ENCODE data around the gene MFAP1. TPM values are rescaled to one million over a fixed set of nuclear protein-coding genes. Genes with fewer than 3 reads are reported as not detected.

The MFAP1 gene
- total RNA-seq, 4 donors from 2014 or later = 14.5 to 21.6 (median 18.4) TPM

DNA sequence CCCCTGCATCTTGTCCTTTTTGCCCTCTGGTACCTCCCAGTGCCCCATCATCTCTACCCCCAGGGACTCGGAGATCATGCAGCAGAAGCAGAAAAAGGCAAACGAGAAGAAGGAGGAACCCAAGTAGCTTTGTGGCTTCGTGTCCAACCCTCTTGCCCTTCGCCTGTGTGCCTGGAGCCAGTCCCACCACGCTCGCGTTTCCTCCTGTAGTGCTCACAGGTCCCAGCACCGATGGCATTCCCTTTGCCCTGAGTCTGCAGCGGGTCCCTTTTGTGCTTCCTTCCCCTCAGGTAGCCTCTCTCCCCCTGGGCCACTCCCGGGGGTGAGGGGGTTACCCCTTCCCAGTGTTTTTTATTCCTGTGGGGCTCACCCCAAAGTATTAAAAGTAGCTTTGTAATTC is 30.8 kb downstream of the MFAP1 start:
- Histone ChIP-seq H3K27me3 (no peaks in the 10 kb centered on the region), H3K27ac (peak overlapping the region; percentile 96 to 98 (median 96)), H3K9me3 (no peaks in the 10 kb centered on the region), H3K4me1 (peaks cover 29 to 64% (median 32%) of the 10 kb centered on the region in 3 donors), H3K4me3 (peak overlapping the region; percentile 73 to 86 (median 82)), H3K36me3 (peaks cover 32 to 50% (median 33%) of the 10 kb centered on the region in 3 donors)
- intact Hi-C loops (cut with DNase I) = no loop called here
- DNase-seq = no peak
- WGBS, 2 donors = 79 to 88% methylated on average over 8 to 10 of the region's 10 CpGs
- TF ChIP-seq POLR2A (IDR thresholded peaks at IDR 0.05) = no peak
- TF ChIP-seq, protein P1, sequence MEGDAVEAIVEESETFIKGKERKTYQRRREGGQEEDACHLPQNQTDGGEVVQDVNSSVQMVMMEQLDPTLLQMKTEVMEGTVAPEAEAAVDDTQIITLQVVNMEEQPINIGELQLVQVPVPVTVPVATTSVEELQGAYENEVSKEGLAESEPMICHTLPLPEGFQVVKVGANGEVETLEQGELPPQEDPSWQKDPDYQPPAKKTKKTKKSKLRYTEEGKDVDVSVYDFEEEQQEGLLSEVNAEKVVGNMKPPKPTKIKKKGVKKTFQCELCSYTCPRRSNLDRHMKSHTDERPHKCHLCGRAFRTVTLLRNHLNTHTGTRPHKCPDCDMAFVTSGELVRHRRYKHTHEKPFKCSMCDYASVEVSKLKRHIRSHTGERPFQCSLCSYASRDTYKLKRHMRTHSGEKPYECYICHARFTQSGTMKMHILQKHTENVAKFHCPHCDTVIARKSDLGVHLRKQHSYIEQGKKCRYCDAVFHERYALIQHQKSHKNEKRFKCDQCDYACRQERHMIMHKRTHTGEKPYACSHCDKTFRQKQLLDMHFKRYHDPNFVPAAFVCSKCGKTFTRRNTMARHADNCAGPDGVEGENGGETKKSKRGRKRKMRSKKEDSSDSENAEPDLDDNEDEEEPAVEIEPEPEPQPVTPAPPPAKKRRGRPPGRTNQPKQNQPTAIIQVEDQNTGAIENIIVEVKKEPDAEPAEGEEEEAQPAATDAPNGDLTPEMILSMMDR (IDR thresholded peaks at IDR 0.05) = no peak

DNA sequence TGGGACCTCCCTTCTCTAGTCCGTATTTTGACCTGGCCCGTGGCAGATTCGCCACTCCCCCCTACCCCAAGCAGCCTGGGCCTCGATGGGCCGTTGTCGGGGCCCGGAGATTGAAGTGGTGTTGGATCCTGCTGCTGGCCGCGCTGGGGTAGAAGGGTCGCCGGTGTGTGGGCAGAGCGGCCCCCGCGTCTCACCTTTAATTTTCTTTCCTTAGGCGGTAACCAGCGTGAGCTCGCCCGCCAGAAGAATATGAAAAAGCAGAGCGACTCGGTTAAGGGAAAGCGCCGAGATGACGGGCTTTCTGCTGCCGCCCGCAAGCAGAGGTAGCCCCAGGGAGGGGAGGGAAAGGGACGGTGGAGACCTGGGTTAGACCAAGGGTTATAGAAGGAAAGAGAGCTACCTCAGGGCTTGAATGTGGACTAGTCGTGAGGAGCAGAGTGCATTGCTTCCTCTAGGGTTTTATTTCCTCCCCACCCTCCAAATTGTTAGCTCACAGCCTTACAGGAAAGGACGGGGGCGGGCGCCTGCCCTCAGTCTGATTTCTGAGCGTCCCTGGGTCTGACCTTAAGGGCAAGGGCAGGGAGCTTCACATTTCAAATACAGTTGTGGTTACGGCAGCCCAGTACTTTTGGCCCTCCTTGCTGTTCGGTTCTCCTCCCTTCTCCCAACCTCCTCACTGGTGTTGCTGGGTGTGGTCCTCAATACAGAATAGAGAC is 31.6 kb downstream of the MFAP1 start:
- Histone ChIP-seq H3K27ac (peak overlapping the region; percentile 96 to 98 (median 96)), H3K27me3 (no peaks in the 10 kb centered on the region), H3K4me1 (peaks cover 22 to 57% (median 25%) of the 10 kb centered on the region in 3 donors), H3K4me3 (peak overlapping the region; percentile 73 to 86 (median 82)), H3K9me3 (no peaks in the 10 kb centered on the region), H3K36me3 (peaks cover 32 to 46% (median 33%) of the 10 kb centered on the region in 3 donors)
- WGBS, 2 donors = 2 to 3% methylated on average over 8 to 28 of the region's 33 CpGs
- DNase-seq = no peak
- TF ChIP-seq, protein P1 (IDR thresholded peaks at IDR 0.05) = peak in 2 of 6 experiments; percentile 10 to 31
- TF ChIP-seq POLR2A (IDR thresholded peaks at IDR 0.05) = no peak
- intact Hi-C loops (cut with DNase I) = no loop called here

DNA sequence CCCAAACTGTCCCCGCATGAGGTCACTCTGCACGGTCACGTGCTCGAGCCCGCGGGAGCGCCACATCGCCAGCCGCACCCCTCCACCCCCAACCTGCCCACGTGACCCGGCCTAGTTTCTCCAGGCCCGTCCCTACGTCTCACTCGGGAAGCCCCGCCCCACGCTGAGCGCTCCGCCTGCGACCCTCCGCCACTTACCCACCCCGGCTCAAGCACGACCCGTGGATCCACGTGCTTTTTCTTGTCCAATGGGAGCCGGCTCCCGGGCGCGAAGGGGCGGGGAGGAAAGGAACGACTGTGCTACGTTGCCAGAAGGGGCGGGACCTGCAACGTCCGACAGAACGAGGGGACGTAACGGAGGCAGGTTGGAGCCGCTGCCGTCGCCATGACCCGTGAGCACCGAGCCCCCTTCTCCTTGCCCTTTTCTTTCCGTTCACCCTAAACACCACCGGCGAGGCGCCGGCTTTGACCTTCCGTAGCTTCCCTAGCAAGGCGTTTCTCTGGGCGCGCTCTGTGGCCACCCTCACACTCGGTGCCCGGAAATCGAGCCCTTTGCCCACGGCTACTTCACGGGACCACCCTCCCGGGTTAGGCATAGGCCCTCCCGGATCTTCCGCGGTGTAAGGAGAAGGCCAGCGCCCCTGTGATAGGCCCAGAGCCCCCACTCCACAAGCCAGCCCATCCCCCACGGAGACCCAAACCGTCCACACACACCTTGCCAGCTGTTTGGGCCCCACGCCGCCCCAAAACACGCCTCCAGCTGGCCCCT is 32.3 kb downstream of the MFAP1 start, which contains the start of gene SERF2:
Gene SERF2, plus strand, starts transcription at position 328 of the 768 bp plus-strand sequence. Its CDS starts 57 bp downstream, at position 385.
- peak; percentile 99 for DNase-seq
- WGBS, 2 donors = 2% methylated on average over 11 of the region's 66 CpGs; no CpG with 5 or more reads in 1 of the 2 donors
- Histone ChIP-seq H3K9me3 (no peaks in the 10 kb centered on the region), H3K27ac (peak within 1 kb of the TSS; percentile 96 to 98 (median 96)), H3K27me3 (no peaks in the 10 kb centered on the region), H3K4me1 (peaks cover 20 to 49% (median 22%) of the 10 kb centered on the region in 3 donors), H3K36me3 (peaks cover 32 to 39% (median 32%) of the 10 kb centered on the region in 3 donors), H3K4me3 (peak within 1 kb of the TSS; percentile 73 to 86 (median 82))
- intact Hi-C loops (cut with DNase I) = no loop called here
- TF ChIP-seq, protein P1 (IDR thresholded peaks at IDR 0.05) = no peak
- peak in 3 of 4 donors; percentile 97 to 100 (median 98) for TF ChIP-seq POLR2A (IDR thresholded peaks at IDR 0.05)

DNA sequence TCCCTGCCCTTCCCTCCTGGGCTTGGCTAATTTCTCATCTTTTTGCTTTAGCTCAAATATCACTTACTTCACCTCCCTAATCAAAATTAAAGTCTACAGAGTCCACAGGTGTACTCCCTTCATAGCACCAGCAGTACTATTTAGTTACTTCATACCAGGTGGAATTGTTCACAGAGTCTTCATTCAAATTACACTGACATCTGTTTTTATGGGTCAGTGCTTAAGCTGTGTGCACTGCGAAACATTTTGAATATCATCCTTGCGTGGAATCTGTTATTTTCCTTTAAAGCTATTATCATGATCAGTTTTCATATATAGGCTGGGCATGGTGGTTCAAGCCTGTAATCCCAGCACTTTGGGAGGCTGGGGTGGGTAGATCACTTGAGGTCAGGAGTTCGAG is 35.1 kb downstream of the MFAP1 start:
- no peak overlapping the region for H3K4me3 ChIP-seq
- TF ChIP-seq POLR2A (IDR thresholded peaks at IDR 0.05) = no peak
- TF ChIP-seq, protein P1 (IDR thresholded peaks at IDR 0.05) = no peak
- 82 to 90% methylated on average over 2 to 3 of the region's 3 CpGs for WGBS, 2 donors
- H3K9me3 ChIP-seq = no peaks in the 10 kb centered on the region
- no peaks in the 10 kb centered on the region for H3K27me3 ChIP-seq
- peaks cover 9 to 11% (median 10%) of the 10 kb centered on the region in 3 donors for H3K36me3 ChIP-seq
- H3K27ac ChIP-seq = no peak overlapping the region
- H3K4me1 ChIP-seq = peaks cover 13 to 22% (median 16%) of the 10 kb centered on the region in 3 donors
- no peak for DNase-seq
- intact Hi-C loops (cut with DNase I) = no loop called here

Data from esophagus squamous epithelium (tissue), 5 donors.